Tibial artery (tissue), 4 donors: ENCODE measurements around the gene ADAMTS2.

ENCODE experiments used
- DNase-seq, 2 donors: peaks; one replicate each; pipeline ENCODE4 v3.0.0-alpha.2; 2019
- H3K27ac ChIP-seq, 2 donors: fragments of 200-600 bp; sonication (generic) in 1 of 2; 1 replicate in 1 of 2; 2 replicates in 1 of 2; pipeline ENCODE4 v1.5.1; 2018 to 2019; ENCODE audit warnings: mild to moderate bottlenecking in 1 of 2
- H3K27me3 ChIP-seq, 2 donors: fragments of 200-600 bp; sonication (generic) in 1 of 2; one replicate each; pipeline versions ENCODE4 v1.5.1 to v1.6.0; 2016 to 2019
- H3K36me3 ChIP-seq, 3 donors: fragments of 200-600 bp; sonication (generic) in 2 of 3; one replicate each; pipeline ENCODE4 v1.5.1; 2016 to 2019; ENCODE audit warnings: mild to moderate bottlenecking in 2 of 3
- H3K4me1 ChIP-seq, 4 donors: fragments of 200-600 bp; sonication (generic) in 2 of 4; 1 replicate in 3 of 4; 2 replicates in 1 of 4; pipeline ENCODE4 v1.5.1; 2016 to 2019
- H3K4me3 ChIP-seq, 2 donors: fragments of 200-600 bp; sonication (generic) in 1 of 2; 1 replicate in 1 of 2; 2 replicates in 1 of 2; pipeline ENCODE4 v1.5.1; 2018 to 2019; ENCODE audit warnings: mild to moderate bottlenecking in 2 of 2
- H3K9me3 ChIP-seq, 3 donors: fragments of 200-600 bp; sonication (generic) in 1 of 3; one replicate each; pipeline ENCODE4 v1.5.1; 2016 to 2019
- CTCF ChIP-seq, 2 experiments: fragments of 200-600 bp in 1 of 2; fragments of 450-650 bp in 1 of 2; IDR thresholded peaks; one replicate each; pipeline ENCODE4 v1.5.1; 2017 to 2019; ENCODE audit warnings: antibody characterized with exemption in 2 of 2, mild to moderate bottlenecking in 1 of 2, moderate library complexity in 1 of 2
- intact Hi-C: fragments of 100-400 bp; cut with DNase I; formaldehyde crosslinking; loops from one replicate; pipeline ENCODE4 v1.15.0; 2023; ENCODE audit warnings: low total_unique reads

ADAMTS2 gene

GRCh38 chr5:179373961-179374505 is 28.8 kb upstream of the ADAMTS2 start:
- no peaks in the 10 kb centered on the region for H3K4me1 ChIP-seq
- no peak overlapping the region for H3K27ac ChIP-seq
- H3K36me3 ChIP-seq: no peaks in the 10 kb centered on the region
- no peaks in the 10 kb centered on the region for H3K9me3 ChIP-seq
- H3K4me3 ChIP-seq: no peak overlapping the region
- intact Hi-C loops: no loop called here
- H3K27me3 ChIP-seq: peaks cover 0 to 3% of the 10 kb centered on the region in 2 donors
- no peak for TF ChIP-seq CTCF (IDR thresholded peaks at IDR 0.05)
- peak; percentile 18 to 32 for DNase-seq

DNA sequence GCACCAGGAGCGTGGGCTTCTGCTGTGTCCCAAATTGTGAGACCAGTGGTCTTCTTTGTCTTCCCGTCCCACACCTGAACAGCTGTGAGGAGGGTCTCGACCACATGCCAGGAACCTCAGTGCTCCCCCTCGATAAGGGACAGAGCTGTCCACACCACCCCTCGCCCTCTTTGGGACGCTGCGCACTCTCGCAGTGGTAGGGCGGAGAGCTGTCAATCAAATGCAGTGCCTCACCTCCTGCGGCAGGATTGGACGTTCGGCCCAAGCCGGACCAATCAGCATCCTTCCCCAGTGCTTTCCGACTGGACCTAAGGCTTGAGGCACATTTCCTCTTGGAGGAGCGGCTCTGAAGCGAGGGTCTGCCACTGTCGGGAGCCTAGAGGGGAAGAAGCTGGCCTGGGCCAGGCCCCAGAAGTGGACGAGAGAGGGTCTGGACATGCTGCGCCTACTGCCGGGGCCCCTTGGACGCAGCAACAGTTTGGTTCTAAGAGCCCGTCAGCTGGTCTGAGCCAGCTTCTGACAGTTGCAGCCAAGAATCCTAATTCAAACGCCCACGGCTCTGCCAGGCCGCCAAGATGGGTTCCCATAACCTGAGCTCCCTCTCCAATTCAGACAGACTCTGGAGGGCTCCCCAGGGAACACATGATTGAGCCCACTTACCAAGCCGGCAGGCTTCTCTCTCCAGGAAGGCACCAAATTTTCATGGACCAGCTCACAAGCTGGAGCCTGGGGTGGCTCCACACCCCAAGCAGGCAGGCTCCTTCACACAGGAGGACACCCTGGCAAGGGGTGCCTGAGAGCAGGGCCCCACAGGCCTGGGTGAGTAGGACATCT is 28.1 kb upstream of the ADAMTS2 start:
- intact Hi-C loops: no loop called here
- Histone ChIP-seq H3K27ac (no peak overlapping the region), H3K36me3 (no peaks in the 10 kb centered on the region), H3K27me3 (peaks cover 0 to 3% of the 10 kb centered on the region in 2 donors), H3K9me3 (no peaks in the 10 kb centered on the region), H3K4me1 (no peaks in the 10 kb centered on the region), H3K4me3 (no peak overlapping the region)
- peak in 1 of 2 donors; percentile 9 for DNase-seq
- TF ChIP-seq CTCF (IDR thresholded peaks at IDR 0.05): no peak

- peak; percentile 14 to 42 for DNase-seq
- no peak overlapping the region for H3K4me3 ChIP-seq
- no peak for TF ChIP-seq CTCF (IDR thresholded peaks at IDR 0.05)
- H3K9me3 ChIP-seq: no peaks in the 10 kb centered on the region
- peaks cover 0 to 11% of the 10 kb centered on the region in 2 donors for H3K27me3 ChIP-seq
- no peak overlapping the region for H3K27ac ChIP-seq
- intact Hi-C loops: no loop called here
- no peaks in the 10 kb centered on the region for H3K4me1 ChIP-seq
- no peaks in the 10 kb centered on the region for H3K36me3 ChIP-seq
These were observed 26.7 kb upstream of the ADAMTS2 start for GRCh38 chr5:179371681-179372680.

GRCh38 chr5:179371121-179371510 is 25.9 kb upstream of the ADAMTS2 start:
- H3K27me3 ChIP-seq: peaks cover 0 to 16% of the 10 kb centered on the region in 2 donors
- peak in 1 of 2 donors; percentile 48 for DNase-seq
- no peaks in the 10 kb centered on the region for H3K9me3 ChIP-seq
- H3K4me3 ChIP-seq: no peak overlapping the region
- no peak overlapping the region for H3K27ac ChIP-seq
- H3K36me3 ChIP-seq: no peaks in the 10 kb centered on the region
- H3K4me1 ChIP-seq: no peaks in the 10 kb centered on the region
- intact Hi-C loops: no loop called here
- TF ChIP-seq CTCF (IDR thresholded peaks at IDR 0.05): no peak

- H3K27me3 ChIP-seq: peaks cover 0 to 16% of the 10 kb centered on the region in 2 donors
- DNase-seq: peak; percentile 12 to 56
- no peak overlapping the region for H3K4me3 ChIP-seq
- H3K9me3 ChIP-seq: no peaks in the 10 kb centered on the region
- H3K36me3 ChIP-seq: no peaks in the 10 kb centered on the region
- no peak for TF ChIP-seq CTCF (IDR thresholded peaks at IDR 0.05)
- intact Hi-C loops: no loop called here
- no peaks in the 10 kb centered on the region for H3K4me1 ChIP-seq
- H3K27ac ChIP-seq: no peak overlapping the region
These were observed 25.3 kb upstream of the ADAMTS2 start for GRCh38 chr5:179370490-179371120.
